ENCODE data around the gene GFOD1. TPM values are rescaled to one million over a fixed set of nuclear protein-coding genes. Genes with fewer than 3 reads are reported as not detected.
A peak's percentile ranks its signal among the peaks of the same experiment; 100 is the strongest.
"Not testable (repeated sequence)": the region's sequence is repeated elsewhere in the genome, so short reads cannot be mapped to it uniquely, and the experiment has no call there.

The GFOD1 gene
- total RNA-seq, 1 experiment from 2014 or later = 4.3 TPM

- DNase-seq (ENCODE audit: low read depth) = no peak
Observed at GRCh38 chr6:13463941-13464340, 23.5 kb downstream of the GFOD1 start.

DNA sequence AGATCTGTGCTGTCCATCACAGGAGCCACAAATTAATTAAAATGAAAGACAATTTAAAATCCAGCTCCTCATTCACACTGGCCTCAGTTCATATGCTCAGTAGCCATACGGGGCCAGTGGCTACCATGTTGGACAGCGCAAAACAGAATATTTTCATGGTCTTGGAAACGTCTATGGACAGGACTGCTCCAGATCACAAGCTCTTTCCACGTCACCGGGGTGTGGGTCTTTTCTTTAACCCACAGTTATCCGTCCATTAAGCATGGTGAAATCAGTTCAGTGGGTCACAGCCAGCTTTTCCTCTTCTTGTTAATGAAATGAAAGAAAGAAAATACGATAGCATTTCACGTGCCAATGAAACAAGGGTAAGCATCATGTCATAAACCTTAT lies 24.1 kb downstream of the GFOD1 start:
- DNase-seq (ENCODE audit: low read depth) = no peak

- no peak for DNase-seq (ENCODE audit: low read depth)
Observed at GRCh38 chr6:13462458-13463327, 24.7 kb downstream of the GFOD1 start.

GRCh38 chr6:13461805-13462204 lies 25.6 kb downstream of the GFOD1 start:
- DNase-seq (ENCODE audit: low read depth) = peak; percentile 82

- no peak for DNase-seq (ENCODE audit: low read depth)
Observed at GRCh38 chr6:13461307-13461706, 26.1 kb downstream of the GFOD1 start.

GRCh38 chr6:13460289-13460688 lies 27.1 kb downstream of the GFOD1 start:
- DNase-seq (ENCODE audit: low read depth) = not testable (repeated sequence)

DNA sequence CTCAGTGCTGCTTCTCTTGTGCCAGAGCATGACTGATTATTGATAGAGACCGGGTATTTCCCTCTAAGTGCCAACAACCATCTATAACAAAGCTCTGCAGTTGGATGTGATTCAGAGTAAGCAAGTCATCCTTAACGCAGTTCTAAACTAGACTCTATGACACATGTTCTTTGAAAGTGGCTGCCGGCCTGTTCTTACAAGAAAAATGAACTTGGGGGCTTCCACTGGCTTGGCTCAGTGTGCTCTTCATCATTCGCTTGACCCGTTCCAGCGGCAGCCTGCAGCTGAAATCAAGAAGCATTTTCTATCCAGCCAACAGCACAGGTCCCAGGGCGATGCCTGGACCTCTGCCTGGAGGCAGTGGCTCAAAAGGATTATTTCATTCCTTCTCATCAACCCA lies 29.8 kb downstream of the GFOD1 start:
- no peak for DNase-seq (ENCODE audit: low read depth)

- DNase-seq (ENCODE audit: low read depth) = no peak
Observed at GRCh38 chr6:13455552-13455966, 31.8 kb downstream of the GFOD1 start.

GRCh38 chr6:13454286-13455221 lies 32.8 kb downstream of the GFOD1 start:
- peak; percentile 53 for DNase-seq (ENCODE audit: low read depth)

DNA sequence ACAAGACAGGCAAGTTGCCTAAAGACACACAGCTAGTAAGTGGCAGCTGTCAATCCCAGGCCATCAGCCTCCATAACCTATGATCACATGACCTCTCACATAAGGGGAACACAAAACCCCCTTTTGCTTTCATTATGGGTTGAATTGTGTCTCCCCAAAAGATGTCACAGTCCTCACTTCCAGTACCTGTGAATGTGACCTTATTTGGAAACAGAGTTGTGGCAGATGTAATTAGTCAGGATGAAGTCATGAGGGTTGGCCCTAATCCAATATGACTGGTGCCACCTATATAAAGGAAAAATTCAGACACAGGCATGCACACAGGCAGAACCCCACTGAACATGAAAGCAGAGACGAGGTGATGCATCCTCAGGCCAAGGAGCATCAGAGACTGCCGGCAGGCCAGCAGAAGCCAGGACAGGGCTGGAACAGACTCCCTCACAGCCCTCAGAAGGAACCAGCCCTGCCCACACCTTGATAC lies 33.6 kb downstream of the GFOD1 start:
- peak; percentile 93 for DNase-seq (ENCODE audit: low read depth)

- DNase-seq (ENCODE audit: low read depth) = no peak
Observed at GRCh38 chr6:13453153-13453552, 34.2 kb downstream of the GFOD1 start.

DNA sequence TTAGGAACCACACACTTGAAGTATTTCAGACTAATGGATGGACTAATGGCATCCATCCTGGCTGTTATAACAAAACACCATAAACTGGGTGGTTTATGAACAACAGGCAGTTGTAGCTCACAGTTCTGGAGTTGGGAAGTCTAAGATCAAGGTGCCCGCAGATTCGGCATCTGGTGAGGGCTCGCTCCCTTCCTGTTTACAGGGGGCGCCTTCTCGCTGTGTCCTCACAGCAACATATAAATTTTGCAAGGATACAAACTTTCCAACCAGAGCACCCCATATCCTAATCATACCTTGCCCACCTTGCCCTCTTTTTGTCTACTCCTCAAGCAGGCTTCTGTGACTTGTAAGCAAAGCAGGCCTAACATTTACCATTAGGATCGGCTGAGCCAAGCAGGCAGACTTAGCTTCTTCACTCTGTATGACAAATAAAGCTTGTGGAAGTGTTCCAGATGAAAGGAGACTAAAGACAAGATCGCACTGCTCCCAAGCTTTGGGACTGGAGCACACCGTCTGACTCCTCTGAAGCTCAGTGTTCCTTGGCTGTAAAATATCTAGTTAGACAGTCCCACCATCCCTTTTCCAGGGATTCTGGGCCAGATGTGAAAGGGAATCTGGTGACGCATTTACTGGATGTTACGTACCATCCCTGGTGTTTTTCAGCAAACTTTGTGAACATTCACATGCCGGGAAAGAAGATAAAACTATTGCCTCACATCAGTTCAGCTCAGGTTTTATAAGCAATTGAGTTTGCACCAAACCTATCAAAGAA lies 34.9 kb downstream of the GFOD1 start:
- DNase-seq (ENCODE audit: low read depth) = no peak

- no peak for DNase-seq (ENCODE audit: low read depth)
Observed at GRCh38 chr6:13451181-13451895, 36.1 kb downstream of the GFOD1 start.

DNA sequence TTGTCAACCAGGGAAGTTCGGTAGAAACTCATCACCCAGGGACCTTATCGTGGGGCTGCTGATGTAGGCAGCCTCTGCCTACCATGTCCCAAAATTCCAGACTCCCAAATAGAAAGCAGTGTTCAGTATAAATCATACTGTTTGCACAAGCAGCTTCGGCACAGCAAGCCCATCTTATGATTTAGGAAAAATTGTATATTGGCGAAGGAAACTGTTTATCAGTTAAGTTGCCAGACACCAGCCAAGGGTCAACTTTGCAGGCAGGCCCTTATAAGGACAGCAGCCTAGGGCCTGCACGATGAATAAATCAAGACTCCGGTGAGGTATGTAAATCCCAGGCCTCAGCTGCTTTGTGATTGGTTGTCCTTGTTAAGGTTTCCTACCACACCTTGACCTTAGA lies 36.8 kb downstream of the GFOD1 start:
- no peak for DNase-seq (ENCODE audit: low read depth)

- no peak for DNase-seq (ENCODE audit: low read depth)
Observed at GRCh38 chr6:13447949-13448724, 39.3 kb downstream of the GFOD1 start.

DNA sequence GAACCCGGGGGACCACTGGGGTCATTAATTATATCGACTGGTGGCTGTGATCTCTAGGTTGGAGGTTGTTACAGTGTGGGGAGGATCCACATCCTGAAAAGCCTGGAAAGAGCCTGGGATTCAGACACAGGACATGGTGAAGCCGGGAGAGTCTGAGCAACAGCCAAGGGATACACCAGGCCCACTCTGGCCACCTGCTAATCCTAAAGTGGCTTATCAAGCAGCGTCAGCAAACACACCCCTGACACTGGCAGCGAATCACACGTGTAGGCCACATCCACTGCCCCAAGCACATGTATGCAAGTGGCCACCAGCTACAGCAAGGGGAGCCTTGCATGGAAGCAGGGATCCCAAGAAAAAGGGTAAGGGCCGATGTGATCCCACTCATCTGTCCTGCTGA lies 41.0 kb downstream of the GFOD1 start:
- no peak for DNase-seq (ENCODE audit: low read depth)

GRCh38 chr6:13445744-13446115 lies 41.7 kb downstream of the GFOD1 start:
- no peak for DNase-seq (ENCODE audit: low read depth)

- no peak for DNase-seq (ENCODE audit: low read depth)
Observed at GRCh38 chr6:13445005-13445743, 42.2 kb downstream of the GFOD1 start.

DNA sequence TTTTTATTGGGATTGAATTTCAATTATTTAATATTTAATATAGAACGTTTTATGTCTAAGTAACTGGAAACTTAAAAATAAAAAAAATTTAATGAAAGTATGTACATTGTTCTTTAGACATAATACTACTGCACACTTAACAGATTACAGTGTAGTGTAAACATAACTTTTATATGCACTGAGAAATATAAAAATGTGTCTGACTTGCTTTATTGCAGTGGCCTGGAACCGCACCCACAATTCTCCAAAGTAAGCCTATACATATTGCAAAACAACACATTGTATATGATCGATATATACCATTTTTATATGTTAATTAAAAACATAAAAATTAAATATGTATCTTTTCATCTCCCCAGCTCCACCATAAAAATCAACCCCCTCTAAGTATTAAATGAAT lies 42.8 kb downstream of the GFOD1 start:
- DNase-seq (ENCODE audit: low read depth) = no peak

DNA sequence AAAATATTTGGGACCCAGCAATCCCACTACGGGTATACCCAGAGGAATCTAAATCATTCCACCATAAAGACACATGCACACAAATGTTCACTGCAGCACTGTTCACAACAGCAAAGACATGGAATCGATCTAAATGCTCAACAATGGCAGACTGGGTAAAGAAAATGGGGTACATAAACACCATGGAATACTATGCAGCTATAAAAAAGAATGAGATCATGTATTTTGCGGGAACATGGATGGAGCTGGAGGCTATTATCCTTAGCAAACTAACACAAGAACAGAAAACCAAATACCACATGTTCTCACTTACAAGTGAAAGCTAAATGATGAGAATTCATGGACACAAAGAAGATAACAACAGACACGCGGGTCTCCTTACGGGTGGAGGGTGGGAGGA lies 43.4 kb downstream of the GFOD1 start:
- DNase-seq (ENCODE audit: low read depth) = not testable (repeated sequence)

All from M059J (cell line).